ENCODE measurements around the gene ATF4. TPM values are rescaled to one million over a fixed set of nuclear protein-coding genes. Genes with fewer than 3 reads are reported as not detected.

The ATF4 gene
- total and polyA plus RNA-seq, 2 of the 8 experiments (the other 6 are each of a cell fraction or from before 2014, with no cell fraction given): 553 to 704 TPM

GRCh38 chr22:39520226-39521105 is at the start of gene ATF4 (continued):
- TF ChIP-seq CHD7 (IDR thresholded peaks at IDR 0.05; ENCODE audit: insufficient replicate concordance, low read length): no peak
- peak; percentile 86 for TF ChIP-seq ATF3 (IDR thresholded peaks at IDR 0.05; ENCODE audit: insufficient read depth, low read depth, low read length)
- TF ChIP-seq RAD21 (IDR thresholded peaks at IDR 0.05 in 1 of 2, conservative IDR thresholded peaks at IDR 0.05 in 1 of 2; ENCODE audit: low read depth in 2 of 2, low read length in 2 of 2): no peak
- no peak for TF ChIP-seq CEBPB (IDR thresholded peaks at IDR 0.05; ENCODE audit: low read depth, low read length)
- TF ChIP-seq RFX5 (IDR thresholded peaks at IDR 0.05; ENCODE audit: borderline replicate concordance, low read depth, low read length): no peak
- peak; percentile 98 for TF ChIP-seq TAF7 (optimal IDR thresholded peaks at IDR 0.05; ENCODE audit: borderline replicate concordance, low read depth, low read length)
- TF ChIP-seq GTF2F1 (IDR thresholded peaks at IDR 0.05; ENCODE audit: borderline replicate concordance, low read depth, low read length): peak; percentile 98
- TF ChIP-seq PHF8 (conservative IDR thresholded peaks at IDR 0.05; ENCODE audit: low read depth, low read length): peak; percentile 99

Data from H1 (cell line).